CD14-positive monocyte (primary cell): ENCODE measurements around the gene ZFP36L2. TPM values are rescaled to one million over a fixed set of nuclear protein-coding genes. Genes with fewer than 3 reads are reported as not detected.

Experiments
- DNase-seq, 3 donors: peaks; one replicate each; pipeline ENCODE4 v3.0.0-alpha.2; 2011 to 2022
- H2AFZ ChIP-seq: 2 replicates; pipeline ENCODE4 v1.6.0; 2012; ENCODE audit warnings: mild to moderate bottlenecking, low read depth, low read length, inconsistent platforms; ENCODE audit not compliant: insufficient read depth, poor library complexity, severe bottlenecking
- H3K27ac ChIP-seq, 2 donors: 1 replicate in 1 of 2; 2 replicates in 1 of 2; pipeline ENCODE4 v1.5.1; 2012 to 2013; ENCODE audit warnings: low read length in 2 of 2, control low read depth in 1 of 2, inconsistent platforms in 1 of 2, low read depth in 1 of 2, mild to moderate bottlenecking in 1 of 2
- H3K27me3 ChIP-seq, 2 donors: one replicate each; pipeline versions ENCODE4 v1.6.0 to v1.6.1; 2011 to 2013; ENCODE audit warnings: low read length in 2 of 2; ENCODE audit not compliant: control insufficient read depth in 2 of 2, insufficient read depth in 2 of 2
- H3K36me3 ChIP-seq, 2 donors: replicated peaks in 1 of 2; 1 replicate in 1 of 2; 2 replicates in 1 of 2; pipeline versions ENCODE4 v1.5.1 to v1.6.1; 2012 to 2013; ENCODE audit warnings: low read length in 2 of 2, control low read depth in 1 of 2, inconsistent platforms in 1 of 2, mild to moderate bottlenecking in 1 of 2; ENCODE audit not compliant: insufficient read depth in 2 of 2, control insufficient read depth in 1 of 2
- H3K4me1 ChIP-seq, 2 donors: 1 replicate in 1 of 2; 2 replicates in 1 of 2; pipeline versions ENCODE4 v1.5.1 to v1.6.1; 2012 to 2013; ENCODE audit warnings: low read length in 2 of 2, control low read depth in 1 of 2, inconsistent platforms in 1 of 2, mild to moderate bottlenecking in 1 of 2, moderate library complexity in 1 of 2; ENCODE audit not compliant: insufficient read depth in 2 of 2, control insufficient read depth in 1 of 2
- H3K4me2 ChIP-seq: replicated peaks from 2 replicates; pipeline ENCODE3; 2012; ENCODE audit warnings: low read length, moderate library complexity, mild to moderate bottlenecking; ENCODE audit not compliant: poor library complexity, severe bottlenecking; ENCODE audit errors: extremely low read depth
- H3K4me3 ChIP-seq, 3 experiments: fragments of 200-600 bp in 1 of 3; sonication (generic) in 1 of 3; replicated peaks in 1 of 3; 1 replicate in 2 of 3; 2 replicates in 1 of 3; pipeline ENCODE4 v1.5.1; 2011 to 2013; ENCODE audit warnings: low read length in 3 of 3, mild to moderate bottlenecking in 3 of 3, control low read depth in 2 of 3, low read depth in 2 of 3, inconsistent platforms in 1 of 3, moderate library complexity in 1 of 3
- H3K79me2 ChIP-seq: 2 replicates; pipeline ENCODE4 v1.6.0; 2012; ENCODE audit warnings: mild to moderate bottlenecking, control low read depth, inconsistent platforms, low read length, moderate library complexity; ENCODE audit not compliant: insufficient read depth
- H3K9ac ChIP-seq: 2 replicates; pipeline ENCODE4 v1.6.0; 2017; ENCODE audit warnings: low read length, mild to moderate bottlenecking; ENCODE audit not compliant: insufficient read depth, poor library complexity, severe bottlenecking
- H3K9me3 ChIP-seq, 2 donors: replicated peaks in 1 of 2; 1 replicate in 1 of 2; 2 replicates in 1 of 2; pipeline versions ENCODE4 v1.5.1 to v1.6.1; 2012 to 2013; ENCODE audit warnings: low read length in 2 of 2, control low read depth in 1 of 2; ENCODE audit not compliant: control insufficient read depth in 1 of 2, insufficient read depth in 1 of 2
- H4K20me1 ChIP-seq: 2 replicates; pipeline ENCODE4 v1.6.0; 2012; ENCODE audit warnings: mild to moderate bottlenecking, low read length, control low read depth, moderate library complexity; ENCODE audit not compliant: insufficient read depth
- H3K27ac Mint-ChIP-seq, 7 donors: one replicate each; pipeline ENCODE4 v1.8.0; 2020; ENCODE audit warnings: mild to moderate bottlenecking in 7 of 7, mixed read lengths in 7 of 7, moderate library complexity in 6 of 7, inconsistent platforms in 2 of 7
- H3K27me3 Mint-ChIP-seq, 3 donors: one replicate each; pipeline ENCODE4 v1.8.0; 2021 to 2022; ENCODE audit warnings: low read depth in 3 of 3, mild to moderate bottlenecking in 3 of 3, mixed read lengths in 3 of 3, moderate library complexity in 3 of 3, inconsistent platforms in 1 of 3
- H3K36me3 Mint-ChIP-seq, 2 donors: one replicate each; pipeline ENCODE4 v1.8.0; 2020; ENCODE audit warnings: mixed read lengths in 2 of 2, inconsistent platforms in 1 of 2, mild to moderate bottlenecking in 1 of 2
- H3K4me1 Mint-ChIP-seq: one replicate; pipeline ENCODE4 v1.8.0; 2020; ENCODE audit warnings: mild to moderate bottlenecking, mixed read lengths
- H3K4me3 Mint-ChIP-seq, 2 donors: one replicate each; pipeline ENCODE4 v1.8.0; 2020; ENCODE audit warnings: mild to moderate bottlenecking in 2 of 2, mixed read lengths in 2 of 2, moderate library complexity in 1 of 2
- H3K9me3 Mint-ChIP-seq, 7 donors: one replicate each; pipeline ENCODE4 v1.8.0; 2020 to 2022; ENCODE audit warnings: mixed read lengths in 7 of 7, mild to moderate bottlenecking in 6 of 7, moderate library complexity in 6 of 7, inconsistent platforms in 2 of 7
- CTCF ChIP-seq: fragments of 200-600 bp; IDR thresholded peaks from one replicate; pipeline ENCODE4 v1.8.0; 2022; ENCODE audit warnings: antibody characterized with exemption, mild to moderate bottlenecking
- WGBS: methylation state at CpG from one replicate; pipeline ENCODE4 v1.1.5; 2013; ENCODE audit warnings: missing lambda C conversion rate; ENCODE audit not compliant: insufficient coverage; 5-methylcytosine and 5-hydroxymethylcytosine counted together
- intact Hi-C, 2 donors: fragments of 100-400 bp; cut with micrococcal nuclease; formaldehyde crosslinking; loops; one replicate each; pipeline versions ENCODE4 v1.15.0 to v1.15.1; 2023
- polyA plus RNA-seq, 3 donors: library from polyadenylated mRNA; depleted of rRNA in 1 of 3; unstranded in 2 of 3; stranded (reverse) in 1 of 3; fragments of 300-500 nt in 2 of 3; fragments of >200 nt in 1 of 3; fragmentation: Illumina TruSeq in 2 of 3; gene quantifications; 1 replicate in 2 of 3; 2 replicates in 1 of 3; pipeline ENCODE4 v1.2.3, GENCODE V29; 2012 to 2021

The ZFP36L2 gene
- polyA plus RNA-seq, 3 donors, result 84.4 to 150 (median 88.3) TPM

GRCh38 chr2:43246641-43247040 lies 20.2 kb upstream of the ZFP36L2 start:
- H3K4me3 ChIP-seq, result no peak overlapping the region
- peaks cover 30 to 43% of the 10 kb centered on the region in 2 donors for H3K36me3 Mint-ChIP-seq
- H3K4me3 Mint-ChIP-seq, result no peak overlapping the region
- no peaks in the 10 kb centered on the region for H3K36me3 ChIP-seq
- H3K27me3 Mint-ChIP-seq, result peaks cover 0 to 5% (median 2%) of the 10 kb centered on the region in 3 donors
- WGBS, result 100% methylated on average over 1 of the region's 3 CpGs
- intact Hi-C loops, result loop anchor here in 1 of 2 donors (10.0 kb wide), 1 partner anchor 48 kb away; no protein-coding TSS in a partner anchor
- H3K9me3 ChIP-seq, result no peaks in the 10 kb centered on the region
- DNase-seq, result no peak
- no peaks in the 10 kb centered on the region for H3K27me3 ChIP-seq
- no peak overlapping the region for H2AFZ ChIP-seq
- no peaks in the 10 kb centered on the region for H4K20me1 ChIP-seq
- H3K4me1 ChIP-seq, result peaks cover 12 to 13% of the 10 kb centered on the region in 2 donors
- no peak overlapping the region for H3K4me2 ChIP-seq
- TF ChIP-seq CTCF, result no peak
- peaks cover 0 to 4% (median 1%) of the 10 kb centered on the region in 7 donors for H3K9me3 Mint-ChIP-seq
- peak overlapping the region in 1 of 7 donors; percentile 80 for H3K27ac Mint-ChIP-seq
- no peak overlapping the region for H3K27ac ChIP-seq
- no peak overlapping the region for H3K9ac ChIP-seq
- H3K4me1 Mint-ChIP-seq, result peaks cover 20% of the 10 kb centered on the region
- H3K79me2 ChIP-seq, result no peaks in the 10 kb centered on the region

GRCh38 chr2:43241558-43241957 lies 15.2 kb upstream of the ZFP36L2 start:
- Histone ChIP-seq H3K27ac (peak overlapping the region in 1 of 2 donors; percentile 96), H3K9ac (no peak overlapping the region), H3K36me3 (no peaks in the 10 kb centered on the region), H3K27me3 (no peaks in the 10 kb centered on the region), H3K4me2 (no peak overlapping the region), H4K20me1 (no peaks in the 10 kb centered on the region), H3K4me3 (no peak overlapping the region), H2AFZ (no peak overlapping the region), H3K4me1 (peaks cover 58 to 60% of the 10 kb centered on the region in 2 donors), H3K9me3 (no peaks in the 10 kb centered on the region), H3K79me2 (no peaks in the 10 kb centered on the region)
- Mint-ChIP-seq H3K36me3 (peaks cover 13 to 20% of the 10 kb centered on the region in 2 donors), H3K27me3 (peaks cover 0 to 2% (median 1%) of the 10 kb centered on the region in 3 donors), H3K9me3 (peaks cover 0 to 1% (median 0%) of the 10 kb centered on the region in 7 donors), H3K4me3 (no peak overlapping the region), H3K27ac (peak overlapping the region in 4 of 7 donors; percentile 58 to 71 (median 64)), H3K4me1 (peaks cover 65% of the 10 kb centered on the region)
- over 99% methylated on average over 10 of the region's 10 CpGs for WGBS
- intact Hi-C loops, result loop anchor here (5.0 to 10.0 kb wide), 2 partner anchors 51 to 53 kb away; no protein-coding TSS in a partner anchor
- TF ChIP-seq CTCF, result no peak
- no peak for DNase-seq
